NB4 (cell line): ENCODE measurements around the gene RAP1GAP2.
"Not testable (repeated sequence)": the region's sequence is repeated elsewhere in the genome, so short reads cannot be mapped to it uniquely, and the experiment has no call there.

Source experiments
- DNase-seq: peaks from one replicate; pipeline ENCODE4 v3.0.0; 2010; ENCODE audit warnings: low read depth
- H3K4me3 ChIP-seq: one replicate; pipeline ENCODE4 v1.5.1; 2011; ENCODE audit warnings: mild to moderate bottlenecking, low read depth, low read length, moderate library complexity
- MYC ChIP-seq: IDR thresholded peaks from 2 replicates; pipeline ENCODE4 v1.6.1; 2011; ENCODE audit warnings: low read depth, low read length
- POLR2A ChIP-seq: IDR thresholded peaks from 2 replicates; pipeline ENCODE4 v1.6.1; 2011; ENCODE audit warnings: mild to moderate bottlenecking; ENCODE audit not compliant: insufficient read length; ENCODE audit errors: extremely low read depth
- TF ChIP-seq, protein P1 (sequence below): IDR thresholded peaks from 2 replicates; pipeline ENCODE4 v1.6.1; 2011; ENCODE audit warnings: low read depth, low read length
- TF ChIP-seq, protein P2 (sequence below): IDR thresholded peaks from one replicate; pipeline ENCODE4 v1.5.1; 2012; ENCODE audit warnings: low read depth, low read length

The RAP1GAP2 gene

DNA sequence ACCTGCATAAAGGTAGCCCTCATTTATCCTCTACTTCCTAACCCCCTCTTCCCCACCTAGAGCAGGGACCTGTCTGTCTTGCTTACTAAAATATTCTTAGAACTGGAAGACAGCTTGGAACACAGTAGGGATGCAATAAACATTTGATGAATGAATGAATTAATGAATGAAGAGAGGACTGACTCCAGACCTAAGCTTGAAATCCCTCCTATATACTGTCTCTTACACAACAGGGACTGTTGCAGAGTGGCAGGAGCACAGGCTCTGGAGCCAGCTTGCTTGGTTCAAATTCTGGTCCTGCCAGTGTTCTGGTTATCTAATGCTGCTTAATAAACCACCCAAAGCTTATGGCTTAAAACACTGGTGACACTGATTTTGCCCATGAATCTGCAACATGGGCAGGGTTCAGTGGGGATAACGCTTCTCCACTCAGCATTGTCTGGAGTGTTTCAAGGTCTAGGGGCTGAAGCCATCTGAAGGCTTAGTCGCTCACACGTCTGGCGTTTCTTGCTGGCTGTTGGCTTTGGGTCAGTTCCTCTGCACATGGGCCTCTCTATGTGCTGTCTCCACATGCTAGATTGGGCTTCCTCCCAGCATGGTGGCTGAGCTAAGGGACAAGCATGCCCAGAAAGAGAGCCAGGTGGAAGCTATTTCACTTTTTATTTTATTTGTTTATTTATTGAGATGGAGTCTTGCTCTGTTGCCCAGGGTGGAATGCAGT is 12.8 kb upstream of the RAP1GAP2 start:
- H3K4me3 ChIP-seq: no peak overlapping the region
- no peak for DNase-seq
- TF ChIP-seq POLR2A (no peak), MYC (no peak)
- TF ChIP-seq, protein P1, sequence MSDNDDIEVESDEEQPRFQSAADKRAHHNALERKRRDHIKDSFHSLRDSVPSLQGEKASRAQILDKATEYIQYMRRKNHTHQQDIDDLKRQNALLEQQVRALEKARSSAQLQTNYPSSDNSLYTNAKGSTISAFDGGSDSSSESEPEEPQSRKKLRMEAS: no peak
- TF ChIP-seq, protein P2, sequence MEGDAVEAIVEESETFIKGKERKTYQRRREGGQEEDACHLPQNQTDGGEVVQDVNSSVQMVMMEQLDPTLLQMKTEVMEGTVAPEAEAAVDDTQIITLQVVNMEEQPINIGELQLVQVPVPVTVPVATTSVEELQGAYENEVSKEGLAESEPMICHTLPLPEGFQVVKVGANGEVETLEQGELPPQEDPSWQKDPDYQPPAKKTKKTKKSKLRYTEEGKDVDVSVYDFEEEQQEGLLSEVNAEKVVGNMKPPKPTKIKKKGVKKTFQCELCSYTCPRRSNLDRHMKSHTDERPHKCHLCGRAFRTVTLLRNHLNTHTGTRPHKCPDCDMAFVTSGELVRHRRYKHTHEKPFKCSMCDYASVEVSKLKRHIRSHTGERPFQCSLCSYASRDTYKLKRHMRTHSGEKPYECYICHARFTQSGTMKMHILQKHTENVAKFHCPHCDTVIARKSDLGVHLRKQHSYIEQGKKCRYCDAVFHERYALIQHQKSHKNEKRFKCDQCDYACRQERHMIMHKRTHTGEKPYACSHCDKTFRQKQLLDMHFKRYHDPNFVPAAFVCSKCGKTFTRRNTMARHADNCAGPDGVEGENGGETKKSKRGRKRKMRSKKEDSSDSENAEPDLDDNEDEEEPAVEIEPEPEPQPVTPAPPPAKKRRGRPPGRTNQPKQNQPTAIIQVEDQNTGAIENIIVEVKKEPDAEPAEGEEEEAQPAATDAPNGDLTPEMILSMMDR: no peak

DNA sequence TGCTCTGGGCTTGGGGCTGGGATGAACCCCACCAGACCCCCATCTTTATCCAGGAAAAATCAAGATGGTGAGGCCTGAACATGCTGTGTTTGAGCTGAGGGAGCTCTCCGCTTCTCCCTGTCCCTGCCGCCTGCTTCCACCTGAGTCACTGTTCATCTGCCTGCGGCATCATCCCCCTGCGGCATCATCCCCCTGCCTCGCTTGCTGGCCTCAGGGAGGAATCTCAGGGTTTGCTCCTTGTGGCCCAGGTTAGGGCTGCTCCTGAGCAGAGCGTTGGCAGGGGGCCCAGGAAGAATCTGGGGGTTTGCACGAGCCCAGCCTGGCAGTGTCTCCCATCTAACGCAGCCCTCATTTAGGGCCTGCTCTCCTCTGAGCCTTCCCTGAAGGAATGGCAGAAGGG is 11.4 kb upstream of the RAP1GAP2 start:
- H3K4me3 ChIP-seq: no peak overlapping the region
- no peak for TF ChIP-seq MYC
- TF ChIP-seq, protein P2: no peak
- no peak for TF ChIP-seq POLR2A
- TF ChIP-seq, protein P1: no peak
- no peak for DNase-seq

DNA sequence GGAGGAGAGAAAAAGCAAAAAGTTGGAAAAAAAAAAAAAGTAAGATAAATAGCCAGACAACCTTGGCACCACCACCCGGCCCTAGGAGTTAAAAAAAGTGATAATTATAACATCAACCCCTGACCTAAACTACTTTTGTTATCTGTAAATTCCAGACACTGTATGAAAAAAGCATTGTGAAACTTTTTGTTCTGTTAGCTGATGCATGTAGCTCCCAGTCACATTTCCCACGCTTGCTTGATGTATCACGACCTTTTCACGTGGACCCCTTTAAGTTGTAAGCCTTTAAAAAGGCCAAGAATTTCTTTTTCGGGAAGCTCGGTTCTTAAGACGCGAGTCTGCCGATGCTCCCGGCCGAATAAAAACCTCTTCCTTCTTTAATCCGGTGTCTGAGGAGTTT is 10.9 kb upstream of the RAP1GAP2 start:
- H3K4me3 ChIP-seq, DNase-seq: not testable (repeated sequence)

DNA sequence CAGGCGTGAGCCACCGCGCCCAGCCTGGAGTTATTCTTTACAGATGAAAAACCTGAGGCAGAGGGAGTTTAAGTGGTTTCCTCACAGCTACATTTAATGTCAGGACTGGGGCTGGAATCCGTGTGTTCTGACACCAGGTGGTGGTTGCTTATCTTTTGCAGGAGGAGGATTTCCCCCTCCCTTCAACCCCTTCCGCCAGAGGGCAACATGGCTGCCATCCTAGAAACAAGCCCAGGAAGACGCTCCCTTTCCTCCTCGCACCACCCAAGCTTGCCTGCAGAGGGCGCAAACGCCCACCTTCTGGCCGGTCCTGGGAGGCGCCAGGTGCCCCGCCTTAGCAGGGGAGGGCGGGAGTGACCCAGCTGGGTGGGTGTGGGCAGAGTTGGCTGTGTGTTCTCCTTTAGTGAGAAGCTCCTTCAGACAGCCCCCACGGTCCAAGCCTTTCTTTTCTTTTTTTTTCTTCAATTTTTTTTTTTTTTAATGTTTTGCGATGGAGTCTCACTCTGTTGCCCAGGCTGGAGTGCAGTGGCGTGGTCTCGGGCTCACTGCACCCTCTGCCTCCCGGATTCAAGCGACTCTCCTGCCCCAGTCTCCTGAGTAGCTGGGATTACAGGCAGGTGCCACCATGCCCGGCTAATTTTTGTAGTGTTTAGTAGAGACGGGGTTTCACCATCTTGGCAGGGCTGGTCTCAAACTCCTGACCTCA is 9.9 kb upstream of the RAP1GAP2 start:
- DNase-seq: peak; percentile 89
- TF ChIP-seq, protein P1: peak; percentile 34
- TF ChIP-seq MYC: no peak
- TF ChIP-seq, protein P2: peak; percentile 78
- no peak overlapping the region for H3K4me3 ChIP-seq

DNA sequence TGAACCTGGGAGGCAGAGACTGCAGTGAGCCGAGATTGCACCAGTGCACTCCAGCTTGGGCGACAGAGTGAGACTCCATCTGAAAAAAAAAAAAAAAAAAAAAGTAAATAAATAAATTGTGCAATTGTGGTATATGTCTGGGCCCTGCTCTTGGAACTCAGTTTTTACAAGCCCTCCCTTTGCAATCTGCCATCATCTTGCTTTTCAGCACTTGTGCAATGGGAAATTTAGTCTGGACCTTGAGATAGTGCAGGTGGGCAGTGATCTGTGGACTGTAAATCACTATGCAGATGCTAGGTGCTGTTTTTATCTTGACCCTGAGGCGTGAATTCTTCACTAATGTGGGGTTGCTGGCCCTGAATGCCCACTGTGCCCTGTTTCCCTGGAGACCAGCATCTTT is 6.5 kb upstream of the RAP1GAP2 start:
- H3K4me3 ChIP-seq: no peak overlapping the region
- TF ChIP-seq, protein P1: no peak
- TF ChIP-seq POLR2A (no peak), MYC (no peak)
- TF ChIP-seq, protein P2: no peak
- peak; percentile 75 for DNase-seq

DNA sequence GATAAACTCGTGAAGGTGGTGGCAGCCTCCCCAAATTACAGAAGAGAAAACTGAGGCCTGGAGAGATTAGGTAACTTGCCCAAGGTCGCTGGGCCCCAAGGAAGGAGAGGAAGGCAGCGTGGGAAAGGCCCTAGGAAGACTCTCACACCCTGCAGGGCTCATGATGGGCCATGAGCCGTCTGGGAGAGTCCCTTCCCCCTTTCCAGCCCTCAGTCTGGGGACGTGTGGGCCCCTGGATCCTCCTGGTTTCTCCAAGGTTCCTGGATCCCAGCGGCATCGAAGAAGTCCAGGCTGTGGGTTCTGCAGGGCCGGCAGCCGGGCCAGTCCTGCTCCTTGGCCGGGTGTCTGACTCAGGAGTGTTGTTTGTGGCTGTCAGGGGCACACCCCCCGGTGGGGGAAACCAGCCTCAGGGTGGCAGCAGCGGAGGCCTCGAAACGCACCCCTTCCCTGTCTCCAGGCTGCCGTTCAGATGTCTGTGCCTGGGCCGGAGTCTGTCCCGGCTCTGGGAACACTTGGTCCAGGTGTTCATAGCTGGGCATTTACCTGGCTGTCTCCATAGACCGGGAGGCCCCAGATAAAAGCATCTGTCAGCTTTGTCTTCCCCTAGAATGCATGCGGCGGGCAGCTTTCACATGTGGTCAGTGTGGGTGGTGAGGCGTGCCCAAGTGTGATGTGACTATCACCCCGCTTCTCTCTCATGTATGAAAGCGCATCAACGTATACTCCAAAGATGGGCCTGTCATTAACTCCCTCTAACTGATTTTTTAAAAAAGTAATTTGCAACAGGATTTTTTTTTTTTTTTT is 3.7 kb upstream of the RAP1GAP2 start:
- peak; percentile 50 for DNase-seq
- TF ChIP-seq POLR2A: no peak
- TF ChIP-seq, protein P2: peak; percentile 4
- no peak overlapping the region for H3K4me3 ChIP-seq
